HEK293 (cell line): ENCODE measurements around the gene RPS25.

Source experiments
- CTCF ChIA-PET: fragments of 350-600 bp; formaldehyde crosslinking; extraction: SDS; loops from one replicate; lab custom pipeline; 2021; ENCODE audit warnings: antibody characterized with exemption; lab: Yijun Ruan, JAX
- POLR2A ChIA-PET: fragments of 300-600 bp; formaldehyde crosslinking; extraction: SDS; loops from one replicate; lab custom pipeline; 2020; ENCODE audit warnings: antibody characterized with exemption, inconsistent platforms; lab: Yijun Ruan, JAX
- H3K27ac ChIP-seq: fragments of 200-500 bp; sonication (Bioruptor generic); 2 replicates; pipeline ENCODE4 v1.5.1; 2014; ENCODE audit warnings: low read depth, low read length, control low read depth, inconsistent platforms; ENCODE audit errors: extremely low read depth
- H3K36me3 ChIP-seq, 2 experiments: fragments of 200-500 bp in 1 of 2; sonication (Bioruptor generic) in 1 of 2; 1 replicate in 1 of 2; 2 replicates in 1 of 2; pipeline ENCODE4 v1.5.1; 2014 to 2017; ENCODE audit warnings: inconsistent platforms in 2 of 2, low read length in 2 of 2; ENCODE audit not compliant: control insufficient read depth in 2 of 2, insufficient read depth in 1 of 2
- H3K4me1 ChIP-seq: fragments of 200-500 bp; sonication (Bioruptor generic); 2 replicates; pipeline ENCODE4 v1.5.1; 2014; ENCODE audit warnings: mild to moderate bottlenecking, low read length, inconsistent platforms; ENCODE audit not compliant: control insufficient read depth, insufficient read depth
- H3K4me3 ChIP-seq: 2 replicates; pipeline ENCODE4 v1.5.1; 2011; ENCODE audit warnings: low read depth, mild to moderate bottlenecking, control low read depth, low read length, moderate library complexity
- H3K9me3 ChIP-seq: fragments of 200-500 bp; sonication (Bioruptor generic); 2 replicates; pipeline ENCODE4 v1.5.1; 2014; ENCODE audit warnings: low read depth, low read length, inconsistent platforms; ENCODE audit not compliant: control insufficient read depth, insufficient read depth
- ATF2 ChIP-seq: fragments of 450-650 bp; formaldehyde crosslinking; IDR thresholded peaks from 2 replicates; pipeline ENCODE4 v1.5.1; 2016; ENCODE audit warnings: missing biosample characterization, missing genetic modification characterization, low read depth
- KLF9 ChIP-seq: fragments of 450-650 bp; formaldehyde crosslinking; IDR thresholded peaks from 2 replicates; pipeline ENCODE4 v1.5.1; 2016; ENCODE audit warnings: missing biosample characterization, missing genetic modification characterization, low read depth
- PATZ1 ChIP-seq: fragments of 450-650 bp; formaldehyde crosslinking; IDR thresholded peaks from 2 replicates; pipeline ENCODE4 v1.5.1; 2016; ENCODE audit warnings: missing biosample characterization, missing genetic modification characterization
- REPIN1 ChIP-seq: fragments of 450-650 bp; formaldehyde crosslinking; IDR thresholded peaks from 2 replicates; pipeline ENCODE4 v1.5.1; 2017; ENCODE audit warnings: missing biosample characterization, missing genetic modification characterization, low read depth
- SCRT1 ChIP-seq: fragments of 450-650 bp; formaldehyde crosslinking; IDR thresholded peaks from 2 replicates; pipeline ENCODE4 v1.5.1; 2016; ENCODE audit warnings: missing biosample characterization, missing genetic modification characterization, borderline replicate concordance
- SP2 ChIP-seq: fragments of 450-650 bp; formaldehyde crosslinking; IDR thresholded peaks from 2 replicates; pipeline ENCODE4 v1.5.1; 2016; ENCODE audit warnings: missing biosample characterization, missing genetic modification characterization
- SP3 ChIP-seq: fragments of 450-650 bp; formaldehyde crosslinking; IDR thresholded peaks from 2 replicates; pipeline ENCODE4 v1.5.1; 2016; ENCODE audit warnings: missing biosample characterization, missing genetic modification characterization
- ZBTB17 ChIP-seq: fragments of 450-650 bp; formaldehyde crosslinking; IDR thresholded peaks from 2 replicates; pipeline ENCODE4 v1.5.1; 2016; ENCODE audit warnings: missing biosample characterization, missing genetic modification characterization
- ZFP37 ChIP-seq: fragments of 450-650 bp; formaldehyde crosslinking; IDR thresholded peaks from 2 replicates; pipeline ENCODE4 v1.5.1; 2016; ENCODE audit warnings: missing biosample characterization, missing genetic modification characterization
- ZIC2 ChIP-seq: fragments of 450-650 bp; formaldehyde crosslinking; IDR thresholded peaks from 2 replicates; pipeline ENCODE4 v1.5.1; 2016; ENCODE audit warnings: missing biosample characterization, missing genetic modification characterization
- ZNF133 ChIP-seq: fragments of 450-650 bp; formaldehyde crosslinking; IDR thresholded peaks from 2 replicates; pipeline ENCODE4 v1.5.1; 2016; ENCODE audit warnings: missing biosample characterization, missing genetic modification characterization
- ZNF140 ChIP-seq: fragments of 450-650 bp; formaldehyde crosslinking; IDR thresholded peaks from 2 replicates; pipeline ENCODE4 v1.5.1; 2016; ENCODE audit warnings: missing biosample characterization, missing genetic modification characterization
- ZNF202 ChIP-seq: fragments of 450-650 bp; formaldehyde crosslinking; IDR thresholded peaks from 2 replicates; pipeline ENCODE4 v1.5.1; 2016; ENCODE audit warnings: missing biosample characterization, missing genetic modification characterization, borderline replicate concordance
- ZNF26 ChIP-seq: fragments of 450-650 bp; formaldehyde crosslinking; IDR thresholded peaks from 2 replicates; pipeline ENCODE4 v1.5.1; 2016; ENCODE audit warnings: missing biosample characterization, missing genetic modification characterization
- ZNF266 ChIP-seq: fragments of 450-650 bp; formaldehyde crosslinking; IDR thresholded peaks from 2 replicates; pipeline ENCODE4 v1.5.1; 2016; ENCODE audit warnings: missing biosample characterization, missing genetic modification characterization, low read depth
- ZNF274 ChIP-seq, 2 experiments: fragments of 200-500 bp in 1 of 2; fragments of 450-650 bp in 1 of 2; sonication (Bioruptor generic) in 1 of 2; formaldehyde crosslinking in 1 of 2; IDR thresholded peaks; 2 replicates each; pipeline versions ENCODE4 v1.5.1 to v1.6.1; 2014 to 2016; ENCODE audit warnings: borderline replicate concordance in 1 of 2, inconsistent platforms in 1 of 2, low read length in 1 of 2, missing biosample characterization in 1 of 2, missing genetic modification characterization in 1 of 2
- ZNF398 ChIP-seq: fragments of 450-650 bp; formaldehyde crosslinking; IDR thresholded peaks from 2 replicates; pipeline ENCODE4 v1.5.1; 2017; ENCODE audit warnings: missing biosample characterization, missing genetic modification characterization
- ZNF560 ChIP-seq: fragments of 450-650 bp; formaldehyde crosslinking; IDR thresholded peaks from 2 replicates; pipeline ENCODE4 v1.5.1; 2017; ENCODE audit warnings: missing biosample characterization, missing genetic modification characterization, borderline replicate concordance
- ZNF580 ChIP-seq: fragments of 450-650 bp; formaldehyde crosslinking; IDR thresholded peaks from 2 replicates; pipeline ENCODE4 v1.5.1; 2016; ENCODE audit warnings: missing biosample characterization, missing genetic modification characterization
- ZNF585B ChIP-seq: fragments of 450-650 bp; formaldehyde crosslinking; IDR thresholded peaks from 2 replicates; pipeline ENCODE4 v1.5.1; 2016; ENCODE audit warnings: missing biosample characterization, missing genetic modification characterization
- ZNF600 ChIP-seq: fragments of 450-650 bp; formaldehyde crosslinking; IDR thresholded peaks from 2 replicates; pipeline ENCODE4 v1.5.1; 2016; ENCODE audit warnings: missing biosample characterization, missing genetic modification characterization
- ZNF664 ChIP-seq: fragments of 450-650 bp; formaldehyde crosslinking; IDR thresholded peaks from 2 replicates; pipeline ENCODE4 v1.5.1; 2016; ENCODE audit warnings: missing biosample characterization, missing genetic modification characterization
- ZNF704 ChIP-seq: fragments of 450-650 bp; formaldehyde crosslinking; IDR thresholded peaks from 2 replicates; pipeline ENCODE4 v1.5.1; 2016; ENCODE audit warnings: missing biosample characterization, missing genetic modification characterization
- ZNF76 ChIP-seq: fragments of 450-650 bp; formaldehyde crosslinking; IDR thresholded peaks from 2 replicates; pipeline ENCODE4; 2016; ENCODE audit warnings: low read depth, missing biosample characterization, missing genetic modification characterization, borderline replicate concordance
- ZNF830 ChIP-seq: fragments of 450-650 bp; IDR thresholded peaks from 2 replicates; pipeline ENCODE4 v1.5.0; 2018; ENCODE audit warnings: missing biosample characterization, missing genetic modification characterization, low read depth, mild to moderate bottlenecking, moderate library complexity
- ZSCAN18 ChIP-seq: fragments of 450-650 bp; formaldehyde crosslinking; IDR thresholded peaks from 2 replicates; pipeline ENCODE4 v1.5.1; 2016; ENCODE audit warnings: missing biosample characterization, missing genetic modification characterization
- ZSCAN23 ChIP-seq: fragments of 450-650 bp; formaldehyde crosslinking; IDR thresholded peaks from 2 replicates; pipeline ENCODE4 v1.5.1; 2016; ENCODE audit warnings: missing biosample characterization, missing genetic modification characterization

The RPS25 gene

GRCh38 chr11:119056421-119056999 is 38.4 kb upstream of the RPS25 start:
- H3K4me1 ChIP-seq: no peaks in the 10 kb centered on the region
- peaks cover 4 to 43% of the 10 kb centered on the region in 2 experiments; a peak in 1 of 3 replicates for H3K36me3 ChIP-seq
- H3K4me3 ChIP-seq: peak overlapping the region; percentile 85
- ChIA-PET CTCF (interaction anchor here (0.7 to 1.8 kb wide), 4 partner anchors 14 to 282 kb away, joined by 3 to 6 read pairs (median 4); no protein-coding TSS in a partner anchor), POLR2A (interaction anchor here (0.5 to 4.0 kb wide), 18 partner anchors 9 to 261 kb away, joined by 3 to 20 read pairs (median 4); partner anchors contain the start of genes C2CD2L, DPAGT1, HINFP and HMBS)
- no peaks in the 10 kb centered on the region for H3K9me3 ChIP-seq
- H3K27ac ChIP-seq: peak overlapping the region; percentile 72; the same call in 1 of the 2 replicates
- TF ChIP-seq ZNF580 (tag by site-specific recombination) (no peak), ZIC2 (tag by site-specific recombination) (peak; percentile 77), ZSCAN23 (no peak), SP3 (tag by site-specific recombination) (no peak), ZNF140 (no peak), ZNF398 (peak; percentile 56; the same call in 1 of the 2 replicates), SP2 (tag by site-specific recombination) (peak; percentile 63), ZNF585B (tag by site-specific recombination) (no peak), ZBTB17 (tag by site-specific recombination) (no peak), ZNF704 (tag by site-specific recombination) (no peak), ZNF830 (no peak), ZNF76 (tag by site-specific recombination) (0 out of 2 replicates have a peak, but pooled peaks have one; percentile 38), ATF2 (tag by site-specific recombination) (no peak), ZNF266 (tag by site-specific recombination) (no peak), ZNF560 (tag by site-specific recombination) (no peak), REPIN1 (tag by site-specific recombination) (no peak), ZNF202 (tag by site-specific recombination) (no peak), ZFP37 (tag by site-specific recombination) (no peak), ZNF26 (tag by site-specific recombination) (no peak), ZNF600 (no peak), KLF9 (tag by site-specific recombination) (no peak), ZNF133 (no peak), ZSCAN18 (tag by site-specific recombination) (no peak), SCRT1 (tag by site-specific recombination) (no peak), ZNF274 (IDR thresholded peaks at IDR 0.05; ENCODE audit: low read length) (no peak), ZNF274 (tag by site-specific recombination; IDR thresholded peaks at IDR 0.05; ENCODE audit: borderline replicate concordance) (no peak), PATZ1 (peak; percentile 32; the same call in 1 of the 2 replicates), ZNF664 (no peak)
